GM11168 (cell line): Measurements from ENCODE around the gene NDUFV1.
"Not testable (repeated sequence)": the region's sequence is repeated elsewhere in the genome, so short reads cannot be mapped to it uniquely, and the experiment has no call there.

Experiments
- in situ Hi-C: fragments of 300-500 bp; cut with MboI; formaldehyde crosslinking; loops from one replicate; pipeline ENCODE4 v1.12.0; 2022; ENCODE audit warnings: low sequenced_read_pairs; ENCODE audit not compliant: unreplicated experiment

The NDUFV1 gene

GRCh38 chr11:67649634-67650510 is 43.1 kb downstream of the NDUFV1 start:
- in situ Hi-C loops = no loop called here

GRCh38 chr11:67651976-67652781 is 45.4 kb downstream of the NDUFV1 start:
- in situ Hi-C loops = no loop called here

GRCh38 chr11:67652965-67653845 is 46.5 kb downstream of the NDUFV1 start:
- in situ Hi-C loops = no loop called here

- in situ Hi-C loops = no loop called here
Measured at GRCh38 chr11:67654225-67654624, 47.5 kb downstream of the NDUFV1 start.

- in situ Hi-C loops = no loop called here
Measured at GRCh38 chr11:67656278-67656922, 49.7 kb downstream of the NDUFV1 start.

- in situ Hi-C loops = no loop called here
Measured at GRCh38 chr11:67657300-67657699, 50.6 kb downstream of the NDUFV1 start.

- in situ Hi-C loops = not testable (repeated sequence)
Measured at GRCh38 chr11:67659651-67660165, 53.0 kb downstream of the NDUFV1 start.

- in situ Hi-C loops = not testable (repeated sequence)
Measured at GRCh38 chr11:67660752-67661151, 54.0 kb downstream of the NDUFV1 start.
